ENCODE data around the gene FRAS1.

FRAS1 gene

GRCh38 chr4:78527555-78527954 lies 470.4 kb downstream of the FRAS1 start:
- no peak for DNase-seq (ENCODE audit: low read depth)
- TF ChIP-seq CTCF (conservative IDR thresholded peaks at IDR 0.05; ENCODE audit: low read depth, low read length), result no peak
- no peak overlapping the region for H3K4me3 ChIP-seq (ENCODE audit: low read depth, low read length)

- DNase-seq (ENCODE audit: low read depth), result peak; percentile 60
- no peak overlapping the region for H3K4me3 ChIP-seq (ENCODE audit: low read depth, low read length)
- TF ChIP-seq CTCF (conservative IDR thresholded peaks at IDR 0.05; ENCODE audit: low read depth, low read length), result no peak
Measured at GRCh38 chr4:78528327-78528726, 471.2 kb downstream of the FRAS1 start.

GRCh38 chr4:78529569-78530209 lies 472.6 kb downstream of the FRAS1 start:
- no peak for DNase-seq (ENCODE audit: low read depth)
- no peak overlapping the region for H3K4me3 ChIP-seq (ENCODE audit: low read depth, low read length)
- TF ChIP-seq CTCF (conservative IDR thresholded peaks at IDR 0.05; ENCODE audit: low read depth, low read length), result no peak

- no peak overlapping the region for H3K4me3 ChIP-seq (ENCODE audit: low read depth, low read length)
- no peak for TF ChIP-seq CTCF (conservative IDR thresholded peaks at IDR 0.05; ENCODE audit: low read depth, low read length)
Measured at GRCh38 chr4:78532046-78532445, 474.9 kb downstream of the FRAS1 start.

GRCh38 chr4:78533854-78534253 lies 476.7 kb downstream of the FRAS1 start:
- DNase-seq (ENCODE audit: low read depth), result no peak
- no peak for TF ChIP-seq CTCF (conservative IDR thresholded peaks at IDR 0.05; ENCODE audit: low read depth, low read length)
- no peak overlapping the region for H3K4me3 ChIP-seq (ENCODE audit: low read depth, low read length)

More at GRCh38 chr4:78532046-78532445, 474.9 kb downstream of the FRAS1 start:
- DNase-seq (ENCODE audit: low read depth), result no peak

GRCh38 chr4:78534286-78534955 lies 477.3 kb downstream of the FRAS1 start:
- no peak overlapping the region for H3K4me3 ChIP-seq (ENCODE audit: low read depth, low read length)
- TF ChIP-seq CTCF (conservative IDR thresholded peaks at IDR 0.05; ENCODE audit: low read depth, low read length), result no peak
- DNase-seq (ENCODE audit: low read depth), result no peak

- H3K4me3 ChIP-seq (ENCODE audit: low read depth, low read length), result no peak overlapping the region
- DNase-seq (ENCODE audit: low read depth), result peak; percentile 61
Measured at GRCh38 chr4:78542373-78542772, 485.2 kb downstream of the FRAS1 start.

More at GRCh38 chr4:78542373-78542772, 485.2 kb downstream of the FRAS1 start:
- no peak for TF ChIP-seq CTCF (conservative IDR thresholded peaks at IDR 0.05; ENCODE audit: low read depth, low read length)

Measured in choroid plexus epithelial cell (primary cell).